WTC11 (cell line): ENCODE results near the gene CPE. TPM values are rescaled to one million over a fixed set of nuclear protein-coding genes. Genes with fewer than 3 reads are reported as not detected.

Source experiments
- ATAC-seq: fragments of 200-7000 bp; cut with Tn5 transposase; 2 replicates; pipeline ENCODE4 v1.10.0; 2021; ENCODE audit warnings: mild to moderate bottlenecking, moderate library complexity
- CTCF ChIA-PET: fragments of 300-600 bp; sonication (Branson Sonifier 250); formaldehyde crosslinking; loops from one replicate; lab custom pipeline; 2021; ENCODE audit warnings: antibody characterized with exemption; lab: Charles Lee
- POLR2A ChIA-PET: fragments of 350-600 bp; sonication (Branson Sonifier 250); formaldehyde crosslinking; loops from one replicate; lab custom pipeline; 2021; ENCODE audit warnings: antibody characterized with exemption; lab: Charles Lee
- DNase-seq: peaks from one replicate; pipeline ENCODE4 v3.0.0; 2021; ENCODE audit warnings: low spot score
- H3K27ac Mint-ChIP-seq: 2 replicates; pipeline ENCODE4 v1.8.0; 2021; ENCODE audit warnings: mixed read lengths
- H3K27me3 Mint-ChIP-seq: 2 replicates; pipeline ENCODE4 v1.8.0; 2021; ENCODE audit warnings: low read depth, mild to moderate bottlenecking, moderate library complexity, mixed read lengths
- H3K36me3 Mint-ChIP-seq: 2 replicates; pipeline ENCODE4 v1.8.0; 2021; ENCODE audit warnings: mixed read lengths
- H3K4me1 Mint-ChIP-seq: 2 replicates; pipeline ENCODE4 v1.8.0; 2022; ENCODE audit warnings: mixed read lengths
- H3K4me3 Mint-ChIP-seq: 2 replicates; pipeline ENCODE4 v1.8.0; 2021; ENCODE audit warnings: mild to moderate bottlenecking, moderate library complexity, mixed read lengths
- H3K9me3 Mint-ChIP-seq: 2 replicates; pipeline ENCODE4 v1.8.0; 2021; ENCODE audit warnings: mixed read lengths
- FOXJ3 ChIP-seq: sonication (generic); formaldehyde crosslinking; IDR thresholded peaks from 2 replicates; pipeline ENCODE4 v1.9.0; 2021; ENCODE audit warnings: missing genetic modification reagents, mild to moderate bottlenecking, borderline replicate concordance
- FOXK1 ChIP-seq: sonication (generic); formaldehyde crosslinking; IDR thresholded peaks from 2 replicates; pipeline ENCODE4 v1.8.0; 2022; ENCODE audit warnings: mild to moderate bottlenecking, moderate library complexity, missing genetic modification reagents
- FOXP1 ChIP-seq: sonication (generic); formaldehyde crosslinking; IDR thresholded peaks from 2 replicates; pipeline ENCODE4 v1.8.0; 2022; ENCODE audit warnings: missing genetic modification reagents, mild to moderate bottlenecking, moderate library complexity, borderline replicate concordance
- HMGA2 ChIP-seq: fragments of 250-450 bp; sonication (Bioruptor Pico); IDR thresholded peaks from 2 replicates; pipeline ENCODE4 v1.4.0; 2021; ENCODE audit warnings: mild to moderate bottlenecking, moderate library complexity
- IRF2 ChIP-seq: sonication (generic); formaldehyde crosslinking; IDR thresholded peaks from 2 replicates; pipeline ENCODE4 v1.8.0; 2022; ENCODE audit warnings: low read depth, missing genetic modification reagents, borderline replicate concordance
- SMAD3 ChIP-seq: sonication (generic); formaldehyde crosslinking; IDR thresholded peaks from 2 replicates; pipeline ENCODE4 v1.8.0; 2022; ENCODE audit warnings: missing genetic modification reagents, mild to moderate bottlenecking, borderline replicate concordance
- SMAD4 ChIP-seq: sonication (generic); formaldehyde crosslinking; IDR thresholded peaks from 2 replicates; pipeline ENCODE4 v1.8.0; 2022; ENCODE audit warnings: mild to moderate bottlenecking, missing genetic modification reagents
- SP1 ChIP-seq: sonication (generic); formaldehyde crosslinking; conservative IDR thresholded peaks from 2 replicates; pipeline ENCODE4 v1.8.1; 2022; ENCODE audit warnings: missing genetic modification reagents
- TCF7 ChIP-seq: sonication (generic); formaldehyde crosslinking; IDR thresholded peaks from 2 replicates; pipeline ENCODE4 v1.8.0; 2022; ENCODE audit warnings: mild to moderate bottlenecking, low read depth, missing genetic modification reagents, moderate library complexity
- ZNF121 ChIP-seq: sonication (generic); formaldehyde crosslinking; IDR thresholded peaks from 2 replicates; pipeline ENCODE4 v1.8.0; 2023; ENCODE audit warnings: missing genetic modification reagents
- ZNF232 ChIP-seq: sonication (generic); formaldehyde crosslinking; IDR thresholded peaks from 2 replicates; pipeline ENCODE4 v1.8.0; 2022; ENCODE audit warnings: mild to moderate bottlenecking, missing genetic modification reagents
- ZNF263 ChIP-seq: sonication (generic); formaldehyde crosslinking; IDR thresholded peaks from 2 replicates; pipeline ENCODE4 v1.8.1; 2022; ENCODE audit warnings: low read depth, mild to moderate bottlenecking, moderate library complexity, missing genetic modification reagents
- ZNF396 ChIP-seq: fragments of 250-450 bp; sonication (Bioruptor Pico); IDR thresholded peaks from 2 replicates; pipeline ENCODE4 v1.8.0; 2021; ENCODE audit warnings: mild to moderate bottlenecking, moderate library complexity, borderline replicate concordance
- total RNA-seq: library from RNA; stranded (reverse); gene quantifications from 3 replicates; pipeline ENCODE4 v1.2.3, GENCODE V29; 2021
- TF ChIP-seq, protein P1 (sequence below): sonication (generic); formaldehyde crosslinking; IDR thresholded peaks from 2 replicates; pipeline ENCODE4 v1.8.1; 2023; ENCODE audit warnings: mild to moderate bottlenecking, missing genetic modification reagents
- TF ChIP-seq, protein P2 (sequence below): sonication (generic); formaldehyde crosslinking; IDR thresholded peaks from 2 replicates; pipeline ENCODE4 v1.8.0; 2023; ENCODE audit warnings: mild to moderate bottlenecking, missing genetic modification reagents
- TF ChIP-seq, protein P3 (sequence below): sonication (generic); formaldehyde crosslinking; IDR thresholded peaks from 2 replicates; pipeline ENCODE4 v1.8.1; 2023; ENCODE audit warnings: mild to moderate bottlenecking, missing genetic modification reagents, borderline replicate concordance
- TF ChIP-seq, protein P4 (sequence below): sonication (generic); formaldehyde crosslinking; IDR thresholded peaks from 2 replicates; pipeline ENCODE4 v1.8.1; 2023; ENCODE audit warnings: mild to moderate bottlenecking, missing genetic modification reagents, moderate library complexity
- TF ChIP-seq, protein P5 (sequence below): fragments of 250-450 bp; sonication (Bioruptor Pico); IDR thresholded peaks from 2 replicates; pipeline ENCODE4 v1.8.0; 2021; ENCODE audit warnings: mild to moderate bottlenecking
- TF ChIP-seq, protein P6 (sequence below): sonication (generic); formaldehyde crosslinking; IDR thresholded peaks from 2 replicates; pipeline ENCODE4 v1.8.0; 2022; ENCODE audit warnings: mild to moderate bottlenecking, missing genetic modification reagents
- TF ChIP-seq, protein P7 (sequence below): sonication (generic); formaldehyde crosslinking; IDR thresholded peaks from 2 replicates; pipeline ENCODE4 v1.8.1; 2022; ENCODE audit warnings: missing genetic modification reagents, borderline replicate concordance

CPE gene
- total RNA-seq, 1 experiment from 2014 or later = 9.2 TPM

DNA sequence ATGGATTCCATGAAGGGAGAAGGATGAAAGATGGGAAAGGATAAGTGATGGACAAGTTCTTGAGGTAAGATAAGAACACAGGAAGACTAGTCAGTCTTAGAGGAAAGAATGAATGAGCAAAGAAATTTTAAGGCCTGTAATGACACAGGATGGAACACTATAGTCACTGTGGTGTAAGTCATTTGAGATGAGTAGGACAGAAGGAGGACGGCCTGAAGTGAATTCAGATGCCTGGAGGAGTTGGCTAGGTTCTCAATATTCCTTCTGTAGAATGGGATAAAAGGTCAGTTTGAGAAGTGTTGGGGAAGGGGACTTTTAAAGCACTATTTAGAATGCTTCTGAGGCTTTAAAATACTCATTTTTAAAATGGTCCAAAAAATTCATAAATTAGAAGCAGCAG is 47.4 kb upstream of the CPE start (continued):
- TF ChIP-seq ZNF121 (no peak), ZNF232 (no peak), ZNF396 (CRISPR knock-in tag) (no peak)
- TF ChIP-seq, protein P1, sequence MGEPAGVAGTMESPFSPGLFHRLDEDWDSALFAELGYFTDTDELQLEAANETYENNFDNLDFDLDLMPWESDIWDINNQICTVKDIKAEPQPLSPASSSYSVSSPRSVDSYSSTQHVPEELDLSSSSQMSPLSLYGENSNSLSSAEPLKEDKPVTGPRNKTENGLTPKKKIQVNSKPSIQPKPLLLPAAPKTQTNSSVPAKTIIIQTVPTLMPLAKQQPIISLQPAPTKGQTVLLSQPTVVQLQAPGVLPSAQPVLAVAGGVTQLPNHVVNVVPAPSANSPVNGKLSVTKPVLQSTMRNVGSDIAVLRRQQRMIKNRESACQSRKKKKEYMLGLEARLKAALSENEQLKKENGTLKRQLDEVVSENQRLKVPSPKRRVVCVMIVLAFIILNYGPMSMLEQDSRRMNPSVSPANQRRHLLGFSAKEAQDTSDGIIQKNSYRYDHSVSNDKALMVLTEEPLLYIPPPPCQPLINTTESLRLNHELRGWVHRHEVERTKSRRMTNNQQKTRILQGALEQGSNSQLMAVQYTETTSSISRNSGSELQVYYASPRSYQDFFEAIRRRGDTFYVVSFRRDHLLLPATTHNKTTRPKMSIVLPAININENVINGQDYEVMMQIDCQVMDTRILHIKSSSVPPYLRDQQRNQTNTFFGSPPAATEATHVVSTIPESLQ (CRISPR knock-in tag) = no peak
- TF ChIP-seq, protein P2, sequence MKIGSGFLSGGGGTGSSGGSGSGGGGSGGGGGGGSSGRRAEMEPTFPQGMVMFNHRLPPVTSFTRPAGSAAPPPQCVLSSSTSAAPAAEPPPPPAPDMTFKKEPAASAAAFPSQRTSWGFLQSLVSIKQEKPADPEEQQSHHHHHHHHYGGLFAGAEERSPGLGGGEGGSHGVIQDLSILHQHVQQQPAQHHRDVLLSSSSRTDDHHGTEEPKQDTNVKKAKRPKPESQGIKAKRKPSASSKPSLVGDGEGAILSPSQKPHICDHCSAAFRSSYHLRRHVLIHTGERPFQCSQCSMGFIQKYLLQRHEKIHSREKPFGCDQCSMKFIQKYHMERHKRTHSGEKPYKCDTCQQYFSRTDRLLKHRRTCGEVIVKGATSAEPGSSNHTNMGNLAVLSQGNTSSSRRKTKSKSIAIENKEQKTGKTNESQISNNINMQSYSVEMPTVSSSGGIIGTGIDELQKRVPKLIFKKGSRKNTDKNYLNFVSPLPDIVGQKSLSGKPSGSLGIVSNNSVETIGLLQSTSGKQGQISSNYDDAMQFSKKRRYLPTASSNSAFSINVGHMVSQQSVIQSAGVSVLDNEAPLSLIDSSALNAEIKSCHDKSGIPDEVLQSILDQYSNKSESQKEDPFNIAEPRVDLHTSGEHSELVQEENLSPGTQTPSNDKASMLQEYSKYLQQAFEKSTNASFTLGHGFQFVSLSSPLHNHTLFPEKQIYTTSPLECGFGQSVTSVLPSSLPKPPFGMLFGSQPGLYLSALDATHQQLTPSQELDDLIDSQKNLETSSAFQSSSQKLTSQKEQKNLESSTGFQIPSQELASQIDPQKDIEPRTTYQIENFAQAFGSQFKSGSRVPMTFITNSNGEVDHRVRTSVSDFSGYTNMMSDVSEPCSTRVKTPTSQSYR = no peak
- TF ChIP-seq, protein P3, sequence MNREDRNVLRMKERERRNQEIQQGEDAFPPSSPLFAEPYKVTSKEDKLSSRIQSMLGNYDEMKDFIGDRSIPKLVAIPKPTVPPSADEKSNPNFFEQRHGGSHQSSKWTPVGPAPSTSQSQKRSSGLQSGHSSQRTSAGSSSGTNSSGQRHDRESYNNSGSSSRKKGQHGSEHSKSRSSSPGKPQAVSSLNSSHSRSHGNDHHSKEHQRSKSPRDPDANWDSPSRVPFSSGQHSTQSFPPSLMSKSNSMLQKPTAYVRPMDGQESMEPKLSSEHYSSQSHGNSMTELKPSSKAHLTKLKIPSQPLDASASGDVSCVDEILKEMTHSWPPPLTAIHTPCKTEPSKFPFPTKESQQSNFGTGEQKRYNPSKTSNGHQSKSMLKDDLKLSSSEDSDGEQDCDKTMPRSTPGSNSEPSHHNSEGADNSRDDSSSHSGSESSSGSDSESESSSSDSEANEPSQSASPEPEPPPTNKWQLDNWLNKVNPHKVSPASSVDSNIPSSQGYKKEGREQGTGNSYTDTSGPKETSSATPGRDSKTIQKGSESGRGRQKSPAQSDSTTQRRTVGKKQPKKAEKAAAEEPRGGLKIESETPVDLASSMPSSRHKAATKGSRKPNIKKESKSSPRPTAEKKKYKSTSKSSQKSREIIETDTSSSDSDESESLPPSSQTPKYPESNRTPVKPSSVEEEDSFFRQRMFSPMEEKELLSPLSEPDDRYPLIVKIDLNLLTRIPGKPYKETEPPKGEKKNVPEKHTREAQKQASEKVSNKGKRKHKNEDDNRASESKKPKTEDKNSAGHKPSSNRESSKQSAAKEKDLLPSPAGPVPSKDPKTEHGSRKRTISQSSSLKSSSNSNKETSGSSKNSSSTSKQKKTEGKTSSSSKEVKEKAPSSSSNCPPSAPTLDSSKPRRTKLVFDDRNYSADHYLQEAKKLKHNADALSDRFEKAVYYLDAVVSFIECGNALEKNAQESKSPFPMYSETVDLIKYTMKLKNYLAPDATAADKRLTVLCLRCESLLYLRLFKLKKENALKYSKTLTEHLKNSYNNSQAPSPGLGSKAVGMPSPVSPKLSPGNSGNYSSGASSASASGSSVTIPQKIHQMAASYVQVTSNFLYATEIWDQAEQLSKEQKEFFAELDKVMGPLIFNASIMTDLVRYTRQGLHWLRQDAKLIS = no peak
- TF ChIP-seq, protein P4, sequence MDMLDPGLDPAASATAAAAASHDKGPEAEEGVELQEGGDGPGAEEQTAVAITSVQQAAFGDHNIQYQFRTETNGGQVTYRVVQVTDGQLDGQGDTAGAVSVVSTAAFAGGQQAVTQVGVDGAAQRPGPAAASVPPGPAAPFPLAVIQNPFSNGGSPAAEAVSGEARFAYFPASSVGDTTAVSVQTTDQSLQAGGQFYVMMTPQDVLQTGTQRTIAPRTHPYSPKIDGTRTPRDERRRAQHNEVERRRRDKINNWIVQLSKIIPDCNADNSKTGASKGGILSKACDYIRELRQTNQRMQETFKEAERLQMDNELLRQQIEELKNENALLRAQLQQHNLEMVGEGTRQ (CRISPR knock-in tag) = no peak

DNA sequence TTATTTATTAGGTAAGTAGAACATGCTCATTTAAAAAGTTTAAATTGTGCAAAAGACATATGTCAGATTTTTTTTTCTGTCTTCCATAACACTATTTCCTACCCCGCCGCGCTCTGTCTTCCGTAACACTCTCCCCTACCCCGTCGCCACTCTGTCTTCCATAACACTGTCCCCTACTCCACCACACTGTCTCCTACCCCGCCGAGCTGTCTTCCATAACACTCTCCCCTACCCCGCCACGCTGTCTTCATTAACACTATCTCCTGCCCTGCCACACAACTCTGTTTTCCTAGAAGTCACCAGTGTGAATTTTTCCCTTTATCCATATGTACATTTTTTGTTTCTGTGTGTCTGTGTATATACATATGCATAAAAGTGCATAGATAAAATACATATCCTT is 47.0 kb upstream of the CPE start:
- peaks cover 48% of the 10 kb centered on the region for H3K36me3 Mint-ChIP-seq
- DNase-seq (no peak), ATAC-seq (no peak)
- ChIA-PET CTCF (interaction anchor here (1.2 kb wide), 1 partner anchor 200 kb away, joined by 9 read pairs; no protein-coding TSS in a partner anchor), POLR2A (no interaction called here)
- H3K27me3 Mint-ChIP-seq = no peaks in the 10 kb centered on the region
- no peaks in the 10 kb centered on the region for H3K9me3 Mint-ChIP-seq
- peak overlapping the region; percentile 93 for H3K27ac Mint-ChIP-seq
- H3K4me1 Mint-ChIP-seq = peaks cover 53% of the 10 kb centered on the region
- no peak overlapping the region for H3K4me3 Mint-ChIP-seq
- TF ChIP-seq, protein P3 = no peak
- TF ChIP-seq FOXP1 (CRISPR knock-in tag) (no peak), FOXK1 (CRISPR knock-in tag) (no peak), IRF2 (CRISPR knock-in tag) (no peak), SP1 (CRISPR knock-in tag) (no peak), ZNF263 (CRISPR knock-in tag) (no peak), HMGA2 (no peak), SMAD3 (CRISPR knock-in tag) (no peak), SMAD4 (CRISPR knock-in tag) (no peak), FOXJ3 (CRISPR knock-in tag) (no peak), TCF7 (CRISPR knock-in tag) (no peak), ZNF232 (no peak)
- TF ChIP-seq, protein P5, sequence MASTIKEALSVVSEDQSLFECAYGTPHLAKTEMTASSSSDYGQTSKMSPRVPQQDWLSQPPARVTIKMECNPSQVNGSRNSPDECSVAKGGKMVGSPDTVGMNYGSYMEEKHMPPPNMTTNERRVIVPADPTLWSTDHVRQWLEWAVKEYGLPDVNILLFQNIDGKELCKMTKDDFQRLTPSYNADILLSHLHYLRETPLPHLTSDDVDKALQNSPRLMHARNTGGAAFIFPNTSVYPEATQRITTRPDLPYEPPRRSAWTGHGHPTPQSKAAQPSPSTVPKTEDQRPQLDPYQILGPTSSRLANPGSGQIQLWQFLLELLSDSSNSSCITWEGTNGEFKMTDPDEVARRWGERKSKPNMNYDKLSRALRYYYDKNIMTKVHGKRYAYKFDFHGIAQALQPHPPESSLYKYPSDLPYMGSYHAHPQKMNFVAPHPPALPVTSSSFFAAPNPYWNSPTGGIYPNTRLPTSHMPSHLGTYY (CRISPR knock-in tag) = no peak
- TF ChIP-seq, protein P6, sequence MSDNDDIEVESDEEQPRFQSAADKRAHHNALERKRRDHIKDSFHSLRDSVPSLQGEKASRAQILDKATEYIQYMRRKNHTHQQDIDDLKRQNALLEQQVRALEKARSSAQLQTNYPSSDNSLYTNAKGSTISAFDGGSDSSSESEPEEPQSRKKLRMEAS = no peak
- TF ChIP-seq, protein P7, sequence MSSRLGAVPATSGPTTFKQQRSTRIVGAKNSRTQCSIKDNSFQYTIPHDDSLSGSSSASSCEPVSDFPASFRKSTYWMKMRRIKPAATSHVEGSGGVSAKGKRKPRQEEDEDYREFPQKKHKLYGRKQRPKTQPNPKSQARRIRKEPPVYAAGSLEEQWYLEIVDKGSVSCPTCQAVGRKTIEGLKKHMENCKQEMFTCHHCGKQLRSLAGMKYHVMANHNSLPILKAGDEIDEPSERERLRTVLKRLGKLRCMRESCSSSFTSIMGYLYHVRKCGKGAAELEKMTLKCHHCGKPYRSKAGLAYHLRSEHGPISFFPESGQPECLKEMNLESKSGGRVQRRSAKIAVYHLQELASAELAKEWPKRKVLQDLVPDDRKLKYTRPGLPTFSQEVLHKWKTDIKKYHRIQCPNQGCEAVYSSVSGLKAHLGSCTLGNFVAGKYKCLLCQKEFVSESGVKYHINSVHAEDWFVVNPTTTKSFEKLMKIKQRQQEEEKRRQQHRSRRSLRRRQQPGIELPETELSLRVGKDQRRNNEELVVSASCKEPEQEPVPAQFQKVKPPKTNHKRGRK (CRISPR knock-in tag) = no peak
